Renal cortex interstitium (tissue), 11 donors: ENCODE measurements around the gene VAV2. TPM values are rescaled to one million over a fixed set of nuclear protein-coding genes. Genes with fewer than 3 reads are reported as not detected.

ENCODE experiments used
- DNase-seq, 11 donors: peaks; one replicate each; pipeline ENCODE4 v3.0.0-alpha.2; 2013; ENCODE audit warnings: low read depth in 9 of 11, low spot score in 4 of 11; ENCODE audit errors: extremely low read depth in 1 of 11
- polyA plus RNA-seq, 3 donors: library from polyadenylated mRNA; unstranded; fragments of 120-200 nt; gene quantifications; one replicate each; pipeline ENCODE4 v1.2.1, GENCODE V29; 2013; ENCODE audit not compliant: insufficient read length in 3 of 3

VAV2 gene
- polyA plus RNA-seq, 3 donors: 37.2 to 66.2 (median 40.4) TPM

DNA sequence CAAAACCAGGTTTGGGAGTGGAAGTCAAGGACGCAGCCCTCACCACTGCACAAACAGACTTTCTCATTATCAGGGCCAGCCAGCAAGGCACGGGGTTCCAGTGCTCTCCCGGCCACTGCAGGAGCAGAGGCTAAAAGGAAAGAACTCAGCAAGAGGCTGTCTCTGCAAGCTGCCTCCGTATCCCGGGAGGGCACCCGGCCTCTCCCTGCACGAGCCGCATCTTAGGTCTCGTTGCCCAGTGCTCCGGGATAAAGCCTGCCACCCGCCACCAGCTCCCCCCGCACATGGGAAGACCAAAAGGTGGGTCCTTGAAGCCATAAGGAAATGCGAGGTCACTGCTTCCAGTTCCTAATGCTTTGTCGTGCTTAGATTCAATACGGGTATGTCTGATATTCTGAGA lies 136.8 kb downstream of the VAV2 start:
- DNase-seq: no peak

DNA sequence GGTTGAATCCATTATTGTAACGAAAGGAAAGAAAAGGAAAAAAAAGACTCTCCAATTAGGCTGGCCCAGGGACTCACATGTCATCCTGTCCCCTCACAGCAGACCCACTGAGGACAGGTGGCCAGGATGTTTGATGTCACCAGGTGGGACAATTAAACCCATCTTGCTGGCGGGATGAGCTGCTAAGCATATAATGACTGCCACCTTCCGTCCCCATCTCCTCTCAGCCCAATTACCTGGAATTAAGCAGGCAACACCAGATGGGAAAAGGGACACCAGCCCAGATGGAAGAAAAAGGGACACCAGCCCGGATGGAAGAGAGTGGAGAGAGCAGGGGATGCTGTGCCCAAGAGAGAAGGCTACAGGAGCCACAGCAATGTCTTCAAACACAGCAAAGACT lies 137.4 kb downstream of the VAV2 start:
- no peak for DNase-seq

DNA sequence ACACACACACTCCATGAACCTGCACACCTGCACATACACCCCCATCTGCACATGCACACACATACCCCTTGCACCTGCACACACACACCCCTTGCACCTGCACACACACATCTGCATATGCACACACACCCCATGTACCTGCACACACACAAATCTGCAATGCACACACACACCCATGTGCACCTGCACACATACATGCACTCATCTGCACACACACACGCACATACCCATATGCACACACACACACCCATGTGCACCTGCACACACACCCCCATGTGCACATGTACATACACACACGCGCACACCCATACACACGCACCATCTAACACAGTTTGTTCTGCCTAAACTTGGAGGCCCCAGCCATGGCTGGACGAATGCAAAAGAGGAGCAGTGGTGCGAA lies 138.1 kb downstream of the VAV2 start:
- no peak for DNase-seq

DNA sequence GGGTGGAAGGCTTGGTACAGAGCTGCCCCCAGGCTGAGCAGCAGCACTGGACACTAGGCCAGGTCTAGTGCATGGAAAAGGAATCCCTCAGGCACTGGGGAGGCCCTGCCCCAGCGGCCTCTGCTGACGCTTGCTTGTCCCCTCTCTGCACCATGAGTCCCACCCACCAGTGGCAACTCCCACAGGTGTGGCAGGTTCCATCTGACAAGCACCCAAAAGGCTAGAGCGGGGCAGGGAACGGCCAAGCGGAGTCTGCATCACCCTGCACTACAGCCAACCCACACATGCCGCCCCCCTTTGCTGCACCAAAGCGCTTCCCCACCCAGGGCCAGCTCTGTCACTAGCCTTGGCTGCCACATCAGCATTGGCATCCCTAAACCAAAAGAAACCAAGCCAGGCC lies 138.8 kb downstream of the VAV2 start:
- no peak for DNase-seq

DNA sequence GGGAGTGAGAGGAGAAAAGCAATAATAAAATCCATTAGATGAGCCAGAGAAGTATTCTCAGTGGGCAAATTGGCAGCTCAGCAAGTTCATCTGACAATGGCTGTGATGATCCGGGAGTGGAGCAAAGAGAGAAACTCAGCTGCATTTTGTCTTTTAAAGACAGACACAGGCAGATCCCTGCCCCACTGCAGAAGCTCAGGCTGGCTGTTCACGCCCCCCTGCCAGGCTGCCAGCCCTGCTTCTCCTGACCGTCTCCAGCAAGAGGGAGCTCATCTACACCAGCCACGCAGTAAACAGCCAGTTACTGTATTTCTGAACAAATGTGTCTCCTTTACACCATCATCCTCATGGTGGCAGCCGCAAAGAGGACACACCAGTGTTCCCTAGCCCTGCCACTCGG lies 139.7 kb downstream of the VAV2 start:
- no peak for DNase-seq

DNA sequence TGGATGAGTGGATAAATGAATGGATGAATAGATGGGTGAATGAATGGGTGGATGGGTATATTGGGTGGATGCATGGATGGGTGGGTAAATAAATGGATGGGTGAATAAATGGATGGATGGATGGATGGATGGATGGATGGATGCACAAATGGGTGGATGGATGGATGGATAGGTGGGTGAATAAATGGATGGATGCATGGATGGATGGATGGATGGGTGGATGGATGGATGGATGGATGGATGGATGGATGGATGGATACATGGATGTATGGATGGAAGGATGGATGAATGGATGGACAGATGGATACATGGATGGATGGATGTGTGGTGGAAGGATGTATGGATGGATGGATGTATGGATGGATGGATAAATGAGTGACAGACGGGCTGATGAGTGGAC lies 140.4 kb downstream of the VAV2 start:
- no peak for DNase-seq

DNA sequence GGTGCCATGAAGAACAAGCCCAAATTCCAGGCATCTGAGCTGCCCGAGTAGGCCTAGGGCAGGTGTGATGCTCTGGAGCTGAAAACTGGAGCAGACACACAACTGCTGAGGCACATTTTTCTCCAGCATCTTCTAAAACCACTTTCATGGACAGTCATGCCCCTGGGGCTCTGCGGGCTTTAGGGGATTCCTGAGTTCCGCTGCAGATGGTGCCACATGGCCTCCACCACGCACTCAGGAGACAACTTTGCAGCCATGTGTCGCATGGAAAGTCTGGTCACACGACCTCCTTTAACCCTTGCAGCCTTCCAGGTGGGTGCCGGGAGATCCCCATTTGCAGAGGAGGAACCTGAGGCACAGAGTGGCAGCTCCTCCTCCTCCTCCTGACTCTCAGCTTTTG lies 141.2 kb downstream of the VAV2 start:
- no peak for DNase-seq

DNA sequence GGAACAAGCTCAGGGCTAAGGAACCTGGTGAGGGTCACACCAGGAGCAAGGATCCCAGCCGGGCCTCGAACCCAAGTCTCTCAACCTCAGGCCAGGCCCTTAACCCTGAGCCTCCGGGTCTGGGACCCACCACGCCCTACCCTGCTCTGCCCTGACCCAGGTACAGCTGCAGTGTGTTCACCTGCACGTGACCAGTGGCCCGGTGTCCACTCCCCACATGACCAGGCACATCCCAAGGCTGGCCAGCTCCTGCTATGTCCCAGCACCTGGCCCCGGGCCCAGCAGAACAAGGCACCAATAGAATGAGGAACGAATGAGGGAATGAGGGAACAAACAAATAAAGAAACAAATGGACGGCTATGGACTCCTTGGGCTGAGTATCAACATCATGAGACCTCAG lies 142.0 kb downstream of the VAV2 start:
- DNase-seq: no peak

DNA sequence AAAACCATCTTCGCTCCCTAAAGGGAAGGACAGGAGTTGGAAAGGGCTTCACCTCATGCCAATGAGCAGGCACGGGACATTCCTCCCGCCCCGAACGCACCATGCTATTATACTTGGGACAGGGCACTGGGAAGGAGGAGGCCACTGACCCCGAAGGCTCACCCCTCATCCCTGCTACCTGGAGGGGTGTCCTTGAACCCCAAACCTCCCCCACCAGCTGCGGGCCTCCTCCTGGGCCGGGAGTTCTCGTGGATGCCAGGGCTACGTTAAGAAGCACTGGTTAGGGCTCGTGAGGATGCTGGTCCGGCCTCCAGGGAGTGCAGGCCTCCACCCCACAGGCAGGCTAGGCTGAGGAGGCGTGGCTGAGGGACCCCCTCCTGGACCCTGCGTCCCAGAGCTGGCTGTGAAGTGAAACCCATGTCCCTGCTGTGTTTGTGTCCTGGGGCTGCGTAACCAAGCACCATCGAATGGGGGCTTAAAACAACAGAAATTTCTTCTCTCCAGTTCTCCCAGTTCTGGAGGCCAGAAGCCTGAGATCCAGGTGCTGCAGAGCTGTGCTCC lies 142.9 kb downstream of the VAV2 start:
- DNase-seq: no peak

DNA sequence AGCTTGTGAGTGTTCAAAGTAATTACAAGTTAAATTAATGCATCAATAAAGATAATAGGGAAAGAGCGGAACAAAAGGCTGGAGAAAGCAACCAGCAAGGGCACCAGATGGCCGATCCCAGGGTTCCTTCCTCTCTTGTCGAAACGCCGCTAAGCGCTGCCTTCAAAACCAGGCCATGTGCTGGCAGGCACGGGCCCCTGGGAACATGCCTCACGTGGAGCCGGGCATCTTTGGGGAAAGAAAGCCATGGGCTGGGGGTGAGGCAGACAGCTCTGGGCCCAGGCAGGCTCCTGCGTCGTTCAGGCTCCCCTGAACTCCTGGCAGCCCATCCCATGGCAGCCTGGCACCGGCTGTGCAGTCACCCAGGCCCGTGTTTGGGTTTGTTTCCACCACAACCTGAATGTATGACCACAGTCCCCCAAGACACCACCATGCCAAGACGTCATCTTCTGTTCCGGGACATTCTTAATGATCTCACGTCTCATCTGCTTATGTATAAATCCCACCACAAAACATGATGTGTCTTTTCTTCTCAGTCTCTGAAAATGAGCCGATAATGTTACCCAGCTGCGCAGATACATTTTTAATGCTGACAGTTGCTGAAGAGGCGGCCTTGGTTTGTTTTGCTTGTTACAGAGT lies 143.5 kb downstream of the VAV2 start:
- DNase-seq: no peak

DNA sequence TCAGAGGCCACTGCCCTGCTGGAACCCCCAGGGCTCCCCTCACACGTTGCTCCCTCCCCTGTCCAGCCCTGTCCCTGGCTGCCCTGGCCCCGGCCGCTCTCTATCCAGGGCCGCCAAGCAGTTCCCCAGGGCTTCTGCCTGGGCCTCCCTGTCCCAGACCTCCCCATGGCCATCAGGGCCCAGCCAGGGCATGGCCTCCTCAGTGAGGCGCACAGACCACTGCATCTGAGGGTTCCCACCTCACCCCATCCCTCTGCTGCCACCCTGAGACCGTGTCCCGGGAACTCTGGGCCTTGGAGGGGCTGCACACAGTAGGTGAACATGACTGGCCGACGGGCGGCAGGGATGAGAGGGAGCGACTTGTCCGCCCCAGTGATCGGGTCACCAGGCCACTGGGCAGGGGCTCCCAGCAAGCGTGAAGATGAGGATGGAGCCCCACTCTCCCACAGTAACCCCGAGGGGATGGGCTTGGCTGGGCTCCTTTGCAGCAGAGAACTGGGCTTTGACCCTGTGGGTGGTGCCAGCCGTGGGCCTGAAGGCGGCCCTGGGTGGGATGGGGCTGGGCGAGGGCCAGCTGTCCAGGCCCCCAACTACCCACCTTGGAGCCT lies 145.5 kb downstream of the VAV2 start:
- DNase-seq: no peak

DNA sequence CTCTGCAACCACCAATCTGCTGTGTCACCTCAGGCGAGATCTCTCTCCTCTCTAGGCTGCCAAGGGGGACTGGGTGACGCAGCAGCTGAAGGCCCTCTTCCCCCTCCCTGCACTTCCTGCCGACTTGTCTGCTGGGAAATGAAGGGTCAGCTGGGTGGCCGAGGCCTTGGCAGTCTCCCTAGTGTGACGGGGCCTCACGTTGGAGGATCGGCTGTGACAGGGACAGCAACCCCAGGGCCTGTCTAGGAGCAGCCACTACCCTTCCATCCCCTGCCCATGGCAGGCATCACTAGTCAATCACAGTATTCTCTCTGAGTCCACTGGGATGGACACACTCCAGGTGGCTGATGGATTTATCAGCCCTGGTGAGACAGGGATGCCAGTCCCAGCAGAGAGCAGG lies 146.7 kb downstream of the VAV2 start:
- DNase-seq: peak in 6 of 11 donors; percentile 61 to 74 (median 64)

DNA sequence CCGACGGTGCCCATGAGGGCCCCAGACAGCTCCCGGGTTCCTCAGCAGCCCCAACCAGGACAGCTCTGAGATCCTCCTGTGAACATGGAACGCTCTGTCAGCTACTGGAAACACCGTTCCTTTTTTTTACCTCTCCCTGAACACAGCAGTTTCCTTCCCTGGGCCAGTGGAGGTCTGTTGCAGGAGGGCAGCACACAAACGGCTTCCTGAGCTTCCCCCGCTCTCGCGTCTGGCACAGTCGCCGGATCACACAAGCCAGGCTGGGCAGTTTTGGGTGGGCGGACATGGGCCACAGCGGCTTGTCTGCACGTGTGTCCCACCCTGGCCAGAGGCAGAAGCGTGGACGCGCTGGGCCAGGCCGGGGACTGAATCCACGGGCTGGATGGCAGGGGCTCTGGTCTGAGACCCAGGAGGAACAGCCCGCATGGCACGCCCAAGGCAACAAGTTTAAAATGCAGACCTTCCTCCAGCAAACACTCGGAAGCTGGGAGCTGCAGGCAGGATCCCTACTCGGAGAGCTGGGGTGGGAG lies 147.2 kb downstream of the VAV2 start:
- DNase-seq: no peak

DNA sequence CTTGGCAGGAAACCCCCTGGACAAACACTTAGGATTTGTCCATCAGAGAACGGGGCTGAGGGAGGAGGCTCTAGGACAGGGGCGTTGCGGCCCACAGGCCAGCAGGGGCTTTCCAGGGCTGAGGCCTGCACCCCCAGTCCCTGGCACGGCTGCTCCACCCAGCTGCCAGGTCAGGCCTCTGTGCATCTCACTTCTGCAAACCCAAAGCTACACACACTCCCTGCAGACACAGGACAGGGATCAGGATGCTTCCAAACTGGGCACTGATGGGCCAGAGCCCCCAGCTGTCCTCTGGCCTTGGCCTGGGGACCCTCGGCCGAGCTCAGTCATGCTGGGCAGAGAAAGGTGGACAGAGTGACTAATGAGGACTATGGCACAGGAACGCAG lies 147.7 kb downstream of the VAV2 start:
- no peak for DNase-seq

DNA sequence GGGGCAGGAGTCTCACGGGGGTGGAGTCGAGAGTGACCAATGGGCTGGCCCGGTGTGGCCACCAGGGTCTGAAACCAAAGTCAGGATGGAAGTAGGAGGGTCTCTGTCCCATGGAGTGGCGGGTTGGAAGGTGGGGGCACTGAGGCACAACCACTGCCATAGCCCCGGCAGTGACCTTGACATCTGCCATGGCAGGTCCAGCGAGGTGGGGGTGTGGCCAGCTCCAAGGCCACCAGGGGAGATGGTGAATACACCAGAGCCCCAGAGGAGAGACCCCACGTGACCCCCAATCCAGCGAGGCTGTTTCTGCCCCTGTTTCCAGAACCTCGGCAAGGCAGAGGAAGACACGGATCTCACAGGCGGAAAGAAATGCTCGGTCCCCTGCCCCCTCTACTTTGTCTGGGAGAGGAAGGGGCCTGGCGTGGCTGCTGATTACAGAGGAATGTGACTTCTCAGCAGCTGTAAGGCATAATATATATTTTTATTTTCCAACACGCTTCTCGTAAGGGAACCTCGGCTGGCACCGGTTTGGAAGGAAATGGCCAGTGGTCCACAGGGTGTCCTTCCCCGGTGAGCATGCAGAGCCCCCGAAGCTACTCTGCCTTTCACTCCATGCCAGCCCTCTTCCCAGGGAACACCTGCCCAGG lies 148.2 kb downstream of the VAV2 start:
- no peak for DNase-seq

DNA sequence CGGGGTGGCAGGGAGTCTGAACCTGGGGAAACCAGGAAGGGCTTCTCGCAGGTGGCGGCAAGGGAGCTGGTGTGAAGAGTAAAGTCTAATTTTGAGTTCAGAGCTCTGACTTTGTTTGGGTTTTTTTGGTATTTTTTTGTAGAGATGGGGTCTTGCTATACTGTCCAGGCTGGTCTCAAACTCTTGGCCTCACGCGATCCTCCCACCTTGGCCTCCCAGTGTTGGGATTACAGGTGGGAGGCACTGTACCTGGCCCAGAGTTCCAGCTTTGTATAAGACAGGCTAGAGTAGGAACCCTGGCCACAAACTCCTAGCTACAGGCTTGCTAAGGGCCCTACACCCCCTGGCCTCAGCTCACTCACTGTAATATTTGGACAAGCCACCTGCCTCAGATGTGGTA lies 148.9 kb downstream of the VAV2 start:
- DNase-seq: no peak

DNA sequence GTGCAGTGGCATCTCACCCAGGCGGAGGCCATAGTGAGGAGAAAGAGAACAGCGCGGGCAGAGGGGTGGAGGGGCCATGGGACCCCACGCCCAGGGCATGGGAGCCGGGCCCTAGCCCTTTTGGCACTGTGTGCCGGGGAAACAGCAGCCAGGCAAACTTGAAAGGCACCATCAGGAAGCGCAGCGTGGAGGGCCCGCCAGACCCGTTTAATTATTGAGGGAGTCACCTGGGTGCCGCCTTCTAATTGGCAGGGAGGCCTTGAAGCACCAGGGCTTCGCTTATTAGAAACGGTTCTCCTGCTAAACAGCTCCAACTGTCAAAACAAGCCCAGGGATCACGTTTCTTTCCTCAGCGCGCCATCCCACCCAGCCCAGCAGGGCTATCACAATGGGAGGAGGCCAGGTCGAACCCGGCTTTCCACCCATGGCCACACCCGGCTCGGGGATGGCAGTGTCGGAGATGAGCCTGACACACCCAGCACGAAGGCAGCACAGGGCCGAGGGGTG lies 149.3 kb downstream of the VAV2 start:
- DNase-seq: no peak

DNA sequence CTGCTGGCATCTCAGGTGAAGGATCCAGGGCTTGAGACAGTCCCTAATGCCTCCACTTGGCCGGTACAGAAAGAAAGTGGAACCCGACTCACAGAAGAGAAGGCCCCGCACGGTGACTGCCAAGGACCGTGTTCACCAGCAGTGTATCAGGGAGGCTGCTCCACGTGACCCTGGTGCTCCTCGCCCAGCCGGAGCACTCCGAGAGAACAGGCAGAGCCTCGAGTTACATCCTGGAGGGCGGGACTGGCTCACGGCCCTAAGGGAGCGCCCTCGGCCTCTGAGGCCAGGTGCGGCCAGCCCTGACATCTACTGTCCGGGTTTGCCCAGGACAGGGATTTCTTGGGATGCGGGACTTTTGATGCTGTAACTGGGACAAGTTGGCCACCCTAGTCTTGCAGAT lies 149.9 kb downstream of the VAV2 start:
- DNase-seq: no peak

DNA sequence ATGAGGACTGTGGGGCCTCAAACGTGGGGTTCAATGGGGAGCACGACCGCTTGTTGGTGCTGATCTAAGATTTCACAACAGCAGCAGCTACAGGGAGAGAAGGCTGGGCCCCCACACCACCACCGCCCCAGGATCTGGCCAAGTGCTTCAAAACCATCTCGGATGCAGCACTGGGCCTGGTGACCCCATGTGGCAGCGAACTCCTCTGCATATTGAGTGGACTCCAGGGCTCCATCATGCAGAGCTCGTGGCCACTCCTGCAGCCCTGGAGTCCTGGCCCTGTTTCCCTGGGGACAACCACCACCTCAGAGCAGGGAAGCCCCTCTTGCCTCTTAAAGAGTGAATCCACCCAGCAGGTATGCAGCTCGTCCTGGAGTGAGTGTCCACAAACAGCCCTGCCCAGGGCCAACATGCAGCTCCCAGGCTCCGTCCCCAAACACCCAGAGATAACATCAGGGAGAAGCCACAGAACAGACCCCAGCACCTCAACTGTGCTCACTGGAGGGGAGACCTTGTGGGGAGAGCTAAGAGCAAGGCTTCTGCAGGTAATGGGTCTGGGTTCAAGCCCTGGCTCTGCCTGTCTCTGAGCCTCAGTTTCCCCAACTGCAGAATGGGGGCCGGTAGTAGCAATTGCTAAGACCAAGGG lies 150.8 kb downstream of the VAV2 start:
- DNase-seq: no peak
